ENCODE results near the gene TRIM2.

TRIM2 gene

GRCh38 chr4:153276971-153277370 lies 72.7 kb downstream of the TRIM2 start:
- no peak for DNase-seq

DNA sequence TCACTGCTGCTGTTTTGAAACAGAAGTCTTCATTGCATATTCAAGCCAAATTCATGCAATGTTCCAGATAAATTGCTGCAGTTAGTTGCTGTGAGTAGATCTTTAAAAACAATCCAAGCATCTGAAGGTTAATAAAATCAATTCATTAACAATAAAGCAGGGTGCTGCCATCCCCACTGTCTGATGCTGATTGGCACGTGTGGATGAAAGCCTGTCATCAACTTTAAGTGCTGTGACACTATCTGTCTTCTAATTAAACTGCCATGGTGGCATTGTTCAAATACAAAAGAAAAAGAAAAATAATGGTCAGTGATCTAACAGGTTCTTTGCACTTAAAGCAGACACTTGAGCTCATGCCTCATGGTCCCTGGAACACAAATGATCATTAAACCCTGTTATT lies 77.2 kb downstream of the TRIM2 start:
- DNase-seq = no peak

DNA sequence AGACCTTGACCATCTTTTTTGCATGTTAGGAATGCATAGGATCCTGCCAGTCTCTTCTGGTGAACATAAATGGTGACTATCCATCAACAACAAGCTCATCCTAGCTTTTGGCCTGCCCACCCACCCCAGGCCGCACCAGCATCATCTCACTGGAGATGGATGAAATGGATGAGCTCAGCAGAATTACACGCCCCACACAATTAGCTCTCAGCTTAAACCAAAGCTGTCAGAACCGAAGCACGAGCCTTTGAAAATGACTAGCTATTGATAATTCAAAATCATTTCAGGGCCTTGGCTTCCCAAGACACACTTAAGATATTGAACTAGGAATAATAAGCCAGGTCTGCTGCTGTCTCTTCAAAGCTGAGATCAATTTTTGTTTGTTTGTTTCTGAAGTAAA lies 77.8 kb downstream of the TRIM2 start:
- DNase-seq = no peak

DNA sequence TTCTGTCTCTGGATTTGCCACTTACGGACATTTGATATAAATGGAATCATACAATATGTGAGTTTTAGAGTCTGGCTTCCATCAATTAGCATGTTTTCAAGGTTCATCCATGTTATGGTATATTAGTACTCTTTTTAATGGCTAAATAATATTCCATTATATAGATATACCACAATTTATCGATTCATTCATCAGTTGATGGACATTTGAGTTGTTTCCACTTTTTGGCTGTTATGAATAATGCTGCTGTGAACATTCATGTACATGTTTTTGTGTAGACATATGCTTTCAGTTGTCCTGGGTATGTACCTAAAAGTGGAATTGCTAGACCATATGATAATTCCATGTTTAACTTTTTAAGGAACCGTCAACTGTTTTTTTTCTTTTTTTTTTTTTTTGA lies 79.0 kb downstream of the TRIM2 start:
- DNase-seq = no peak

GRCh38 chr4:153290134-153290533 lies 85.9 kb downstream of the TRIM2 start:
- DNase-seq = no peak

- no peak for DNase-seq
These were observed 87.3 kb downstream of the TRIM2 start for GRCh38 chr4:153291562-153291961.

DNA sequence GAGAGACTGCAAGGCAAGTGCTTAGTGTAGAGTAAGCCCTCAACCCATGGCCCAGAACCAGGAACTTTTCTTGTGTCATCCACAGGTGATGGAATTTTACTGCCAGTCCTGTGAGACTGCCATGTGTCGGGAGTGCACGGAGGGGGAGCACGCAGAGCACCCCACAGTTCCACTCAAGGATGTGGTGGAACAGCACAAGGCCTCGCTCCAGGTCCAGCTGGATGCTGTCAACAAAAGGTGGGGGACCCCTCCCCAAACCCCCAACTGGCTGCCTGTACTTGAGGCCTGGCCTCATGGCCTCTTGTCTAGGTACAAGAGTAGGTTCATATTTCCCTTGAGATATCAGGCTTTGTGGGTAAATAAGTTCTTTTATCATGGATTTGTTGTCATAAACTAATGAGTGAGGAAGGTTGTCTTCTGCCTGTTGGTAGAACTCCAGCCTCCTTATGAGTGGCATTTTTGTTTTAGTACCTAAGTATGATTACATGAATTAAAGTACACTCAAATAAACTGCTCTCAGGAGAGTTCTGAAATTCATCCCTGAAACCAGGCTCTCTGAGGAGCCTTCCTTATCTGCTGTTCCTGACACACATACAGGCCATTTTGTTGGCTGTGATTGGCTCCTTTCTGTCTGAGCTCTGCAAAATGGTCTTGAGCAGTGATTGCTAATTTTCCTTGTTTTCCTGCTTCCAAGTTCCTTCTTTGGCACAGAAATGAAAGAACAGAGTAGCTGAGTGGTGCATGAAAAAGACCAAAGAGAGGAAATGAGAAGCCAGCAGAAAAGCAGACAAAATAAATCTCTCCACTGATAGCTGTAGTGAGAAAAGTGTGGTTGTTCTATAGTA lies 88.9 kb downstream of the TRIM2 start:
- no peak for DNase-seq

DNA sequence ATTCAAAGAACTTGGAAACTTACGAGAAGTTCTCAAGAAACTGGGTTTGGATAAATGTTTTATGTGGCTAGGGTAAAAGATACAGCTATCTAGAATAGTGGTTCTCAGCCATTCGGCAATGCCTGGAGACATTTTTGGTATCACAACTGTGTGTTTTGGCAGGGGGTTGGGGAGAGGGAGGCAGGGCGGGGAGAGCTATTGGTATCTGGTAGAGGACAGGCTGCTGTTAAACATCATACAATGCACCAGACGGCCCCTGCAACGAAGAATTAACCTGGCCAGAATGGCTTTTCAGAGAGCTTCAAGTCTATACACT lies 89.5 kb downstream of the TRIM2 start:
- DNase-seq = no peak

DNA sequence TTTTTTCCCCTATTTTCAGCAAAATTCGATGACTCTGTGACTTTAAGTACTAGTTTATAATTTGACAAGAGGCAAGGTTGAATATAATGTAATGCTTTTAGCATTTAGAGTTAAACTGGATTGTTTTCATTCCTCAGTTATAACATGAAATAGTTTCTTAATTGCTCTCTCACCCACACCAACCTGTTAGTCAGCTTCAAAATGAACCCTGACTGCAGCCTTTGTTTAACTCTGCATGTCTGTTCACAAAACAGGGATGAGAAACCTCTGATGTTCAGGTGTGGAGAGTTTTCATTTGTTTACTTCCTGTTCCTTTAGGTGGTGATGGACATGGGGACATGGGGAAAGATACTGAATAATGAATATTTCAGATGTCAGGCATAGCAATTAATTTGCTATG lies 90.4 kb downstream of the TRIM2 start:
- peak; percentile 16 for DNase-seq

GRCh38 chr4:153295131-153295755 lies 91.0 kb downstream of the TRIM2 start:
- DNase-seq = no peak

DNA sequence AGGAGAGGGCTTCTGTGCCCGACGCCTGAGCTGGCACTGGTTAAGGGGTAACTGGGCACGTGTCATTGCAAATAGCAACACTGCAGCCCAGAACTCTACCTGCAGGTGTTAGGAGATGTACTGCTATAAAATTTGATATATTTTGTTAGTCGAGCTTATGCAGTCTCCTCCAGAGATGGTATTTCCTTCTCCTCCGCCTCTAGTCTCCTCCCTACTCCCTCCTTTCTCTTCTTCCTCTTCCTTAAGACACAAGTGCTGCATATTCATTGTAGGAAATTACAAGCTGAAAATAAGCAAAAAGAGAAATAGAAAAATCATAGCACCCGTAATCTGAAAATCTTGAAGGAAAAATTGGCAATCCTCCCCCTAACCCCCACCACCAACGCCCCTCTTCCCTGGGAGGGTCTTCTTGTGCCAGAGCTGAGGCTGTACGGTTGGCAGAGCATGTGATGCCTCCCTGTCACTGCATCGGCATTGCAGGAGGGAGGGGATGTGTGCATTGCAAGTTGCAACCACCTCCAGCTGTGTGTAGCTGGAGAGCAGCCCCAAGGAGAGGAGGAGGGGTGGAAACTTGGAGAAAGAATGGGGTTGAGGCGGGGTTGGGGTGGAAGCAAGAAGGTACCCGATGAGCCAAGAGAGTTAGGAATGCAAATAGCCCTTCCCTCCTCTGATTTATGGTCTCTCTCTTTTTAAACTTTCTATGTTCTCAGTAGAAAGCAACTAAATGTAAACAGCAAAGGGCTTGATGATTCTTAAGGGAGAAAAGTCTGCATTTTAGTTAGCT lies 92.0 kb downstream of the TRIM2 start:
- peak; percentile 88 for DNase-seq

- no peak for DNase-seq
These were observed 92.9 kb downstream of the TRIM2 start for GRCh38 chr4:153297116-153297515.

DNA sequence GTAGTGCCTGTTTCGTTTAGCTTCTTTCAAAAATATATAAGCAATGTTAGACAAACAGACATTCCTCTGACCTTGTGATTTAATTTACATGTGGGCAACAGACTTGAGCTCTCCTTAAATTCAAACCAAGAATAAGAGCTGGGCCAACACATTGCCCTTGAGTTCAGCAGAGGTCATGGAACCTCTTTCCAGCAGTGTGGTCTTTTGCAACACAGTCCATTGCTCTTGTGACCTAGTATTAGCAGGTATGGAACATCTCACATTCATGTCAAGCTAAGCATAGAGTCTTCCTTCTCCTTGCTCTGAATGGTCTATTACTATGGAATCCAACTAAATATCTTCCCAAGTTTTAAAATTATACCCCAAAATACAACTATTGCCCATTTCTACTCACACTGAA lies 106.5 kb downstream of the TRIM2 start:
- no peak for DNase-seq

DNA sequence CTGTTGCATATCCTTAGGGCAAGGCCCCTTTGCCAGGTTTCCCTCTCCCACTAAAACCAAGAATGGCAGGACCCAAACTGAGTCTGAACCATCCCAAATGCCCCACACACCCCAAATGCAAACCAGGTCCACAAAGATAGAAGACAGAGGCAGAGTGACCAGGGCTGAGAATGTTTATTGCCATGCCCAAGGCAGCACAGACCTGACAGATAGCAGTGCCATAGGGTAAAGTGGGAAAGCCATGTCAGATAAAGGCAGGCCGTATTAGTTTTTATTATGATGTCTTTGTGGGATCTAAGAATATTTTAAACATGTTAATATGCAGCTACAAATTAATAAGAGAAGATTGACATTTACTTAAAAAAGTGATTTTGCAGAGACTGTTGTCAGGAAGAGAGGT lies 110.7 kb downstream of the TRIM2 start:
- DNase-seq = no peak

DNA sequence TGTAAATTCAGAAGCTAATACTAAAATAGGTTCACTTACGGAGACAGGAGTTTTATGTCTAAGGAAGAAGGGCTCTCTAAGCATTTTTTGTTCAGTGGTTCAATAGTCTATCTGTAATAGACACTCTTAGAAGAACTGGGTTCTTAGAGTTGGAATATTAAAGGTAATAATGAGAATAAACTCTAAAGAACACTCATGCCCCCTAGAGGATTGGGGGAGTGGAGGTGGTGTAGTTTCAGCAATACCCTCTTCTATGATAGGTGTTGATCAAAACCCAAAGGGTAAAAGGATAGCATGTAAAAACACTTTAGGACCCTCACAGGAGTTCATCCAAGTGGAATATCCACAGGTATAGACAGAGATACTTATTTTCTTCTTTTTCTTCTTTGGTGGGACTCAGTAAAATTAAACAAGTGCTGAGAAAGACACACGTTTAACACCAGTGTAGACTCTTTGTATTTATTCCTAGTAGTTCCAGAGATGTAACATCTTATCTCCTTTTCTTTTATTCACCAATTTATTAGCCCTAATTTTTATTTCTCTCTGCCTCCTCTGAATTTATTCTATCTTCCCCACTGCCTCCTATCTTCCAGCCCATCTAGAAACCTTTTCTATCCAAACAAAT lies 114.6 kb downstream of the TRIM2 start:
- peak; percentile 54 for DNase-seq

- peak; percentile 57 for DNase-seq
These were observed 118.5 kb downstream of the TRIM2 start for GRCh38 chr4:153322791-153323190.

DNA sequence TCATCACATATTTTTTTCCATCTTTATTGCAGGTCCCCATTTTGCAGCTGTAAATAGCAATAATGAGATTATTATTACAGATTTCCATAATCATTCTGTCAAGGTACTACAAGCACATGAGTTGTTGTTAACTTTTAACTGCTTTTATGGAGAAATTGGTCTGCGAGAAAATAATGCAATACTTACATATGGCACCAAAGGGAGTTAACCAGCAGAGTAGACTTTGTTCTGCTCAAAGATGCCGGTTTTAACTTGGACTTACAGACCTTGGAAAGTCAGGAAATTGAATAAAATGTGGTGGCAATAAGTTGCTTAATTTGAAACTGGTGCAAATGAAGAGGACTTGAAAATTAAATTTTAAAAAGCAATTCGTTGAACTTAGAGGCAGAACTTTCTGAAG lies 119.8 kb downstream of the TRIM2 start:
- no peak for DNase-seq

DNA sequence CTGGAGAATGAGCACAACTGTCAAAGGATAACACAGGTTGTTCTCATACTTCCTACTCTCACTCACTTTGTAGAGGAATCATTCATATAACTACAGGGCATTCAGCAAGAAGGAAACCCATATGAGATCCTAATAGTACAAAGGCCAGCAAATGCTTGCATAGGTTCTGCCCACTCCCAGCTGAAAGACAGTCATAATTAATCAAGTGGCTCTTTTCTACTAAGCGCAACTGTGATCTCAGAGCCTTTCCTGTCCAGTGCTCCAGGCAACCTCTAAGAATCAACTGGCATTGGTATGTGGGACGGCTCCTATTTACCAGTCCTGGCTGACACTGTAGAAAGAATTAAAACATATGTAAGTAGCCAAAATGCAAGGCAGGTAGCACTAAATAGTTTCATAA lies 121.3 kb downstream of the TRIM2 start:
- no peak for DNase-seq

DNA sequence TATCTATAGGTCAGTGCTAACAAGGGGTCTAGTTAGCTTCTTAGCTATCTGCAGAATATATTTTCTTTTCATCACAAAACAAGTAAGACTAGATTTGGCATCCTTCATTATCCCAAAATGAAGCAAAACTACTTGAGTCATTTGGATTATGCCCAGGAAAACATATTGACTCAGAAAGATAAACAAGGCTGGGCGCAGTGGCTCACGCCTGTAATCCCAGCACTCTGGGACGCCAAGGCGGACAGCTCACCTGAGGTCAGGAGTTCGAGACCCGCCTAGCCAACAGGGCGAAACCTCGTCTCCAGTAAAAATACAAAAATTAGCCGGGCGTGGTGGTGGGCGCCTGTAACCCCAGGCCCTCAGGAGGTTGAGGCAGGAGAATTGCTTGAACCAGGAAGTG lies 122.3 kb downstream of the TRIM2 start:
- no peak for DNase-seq

GRCh38 chr4:153327247-153327646 lies 123.0 kb downstream of the TRIM2 start:
- no peak for DNase-seq

GRCh38 chr4:153332936-153333335 lies 128.7 kb downstream of the TRIM2 start:
- peak; percentile 85 for DNase-seq

- peak; percentile 29 for DNase-seq
These were observed 129.6 kb downstream of the TRIM2 start for GRCh38 chr4:153333874-153334273.

GRCh38 chr4:153335665-153336064 lies 131.4 kb downstream of the TRIM2 start:
- peak; percentile 30 for DNase-seq
